ENCODE measurements around the gene DCDC2C.
"Not testable (repeated sequence)": the region's sequence is repeated elsewhere in the genome, so short reads cannot be mapped to it uniquely, and the experiment has no call there.

DCDC2C gene, protein sequence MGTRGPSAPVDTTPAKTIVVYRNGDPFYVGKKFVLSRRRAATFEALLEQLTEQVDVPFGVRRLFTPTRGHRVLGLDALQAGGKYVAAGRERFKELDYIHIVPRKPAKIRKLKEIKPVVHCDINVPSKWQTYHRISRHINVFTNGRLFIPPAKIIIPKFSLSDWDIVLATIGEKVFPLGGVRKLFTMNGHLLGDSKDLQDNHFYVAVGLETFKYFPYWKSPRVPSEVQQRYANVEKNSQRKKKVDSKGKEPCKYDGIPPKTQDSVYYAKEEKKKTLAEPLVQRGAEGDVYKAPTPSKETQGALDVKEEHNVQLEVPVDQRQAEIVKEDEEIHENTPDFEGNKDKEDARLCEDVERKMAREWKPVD

DNA sequence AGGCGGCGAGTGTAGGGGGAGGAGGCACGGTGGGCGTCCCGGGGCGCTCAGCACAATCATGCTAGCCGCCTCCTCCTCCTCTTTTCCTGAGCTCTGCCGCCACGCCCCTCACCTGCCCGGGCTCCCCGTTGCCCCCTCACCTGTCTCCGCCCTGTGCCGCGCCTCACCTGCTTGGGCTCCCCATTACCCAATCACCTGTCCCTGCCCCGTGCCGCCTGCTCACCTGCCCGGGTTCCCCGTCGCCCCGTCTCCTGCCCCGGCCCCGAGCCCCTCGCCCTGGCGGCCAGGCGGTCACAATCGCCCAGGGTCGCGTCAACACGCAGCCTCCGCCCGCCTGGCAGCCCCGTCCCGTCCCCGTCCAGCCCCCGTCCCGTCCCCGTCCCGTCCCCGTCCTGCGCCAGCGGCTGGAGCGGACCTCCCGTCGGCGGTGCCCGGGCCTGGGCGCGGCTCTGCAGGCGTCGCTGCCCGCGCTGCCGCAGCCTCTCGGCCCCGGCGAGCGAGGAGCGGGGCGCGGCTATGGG, at the start of gene DCDC2C:
TSS of gene DCDC2C (plus strand) at position 340 of the 521 bp plus-strand sequence. CDS start at position 517, 177 bp downstream.
- DNase-seq: no peak

DNA sequence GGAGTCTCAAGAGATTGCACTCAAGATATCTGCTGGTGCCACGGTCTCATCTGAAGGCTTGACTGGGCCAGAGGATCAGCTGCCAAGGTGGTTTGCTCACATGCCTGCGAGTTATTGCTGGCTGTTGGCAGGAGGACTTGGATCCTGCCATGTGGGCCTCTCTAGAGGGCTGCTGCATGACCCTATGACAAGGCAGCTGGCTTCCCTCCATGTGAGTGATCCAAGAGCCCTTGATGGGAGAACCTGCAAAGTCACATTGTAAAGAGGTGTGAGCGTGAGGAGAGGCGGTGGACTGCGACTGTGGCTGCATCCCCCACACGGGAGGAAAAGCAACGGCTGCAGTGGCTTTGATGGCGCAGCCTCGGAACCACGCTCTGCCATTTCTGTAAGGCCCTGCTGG, 49.4 kb upstream of the DCDC2C start:
- DNase-seq: no peak

DNA sequence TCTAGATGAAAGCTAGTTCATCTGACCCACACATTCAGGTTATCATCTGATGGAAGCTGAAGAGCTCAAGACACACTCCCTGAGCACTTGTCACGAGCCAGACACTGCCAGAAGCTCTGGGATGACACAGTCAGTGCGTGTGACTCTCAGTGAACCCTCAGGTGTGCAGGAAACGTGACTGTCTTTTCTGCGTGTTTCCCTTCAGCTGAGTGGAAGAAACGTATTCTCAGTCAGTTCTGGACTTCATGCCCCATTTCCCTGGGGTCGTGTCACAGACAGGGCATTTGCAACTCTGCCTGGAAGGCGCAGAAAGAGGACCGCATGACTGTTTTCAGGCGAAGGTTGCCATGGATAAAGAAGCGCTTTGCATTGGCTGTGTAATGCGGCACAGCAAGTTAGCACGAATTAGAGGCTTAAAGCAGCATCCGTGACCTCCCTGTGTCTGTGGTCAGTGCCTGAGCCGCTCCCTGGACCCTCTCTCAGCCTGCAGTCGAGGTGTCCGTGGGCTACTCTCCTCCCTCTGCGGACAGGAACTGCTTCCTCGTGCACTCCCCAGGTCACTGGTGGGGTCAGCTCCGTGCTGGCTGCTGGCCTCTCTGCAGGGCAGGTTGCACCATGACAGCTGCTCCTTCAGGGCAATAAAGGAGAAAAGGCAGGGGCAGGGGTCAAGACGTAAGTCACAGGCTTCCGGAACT, 48.7 kb upstream of the DCDC2C start:
- no peak for DNase-seq

DNA sequence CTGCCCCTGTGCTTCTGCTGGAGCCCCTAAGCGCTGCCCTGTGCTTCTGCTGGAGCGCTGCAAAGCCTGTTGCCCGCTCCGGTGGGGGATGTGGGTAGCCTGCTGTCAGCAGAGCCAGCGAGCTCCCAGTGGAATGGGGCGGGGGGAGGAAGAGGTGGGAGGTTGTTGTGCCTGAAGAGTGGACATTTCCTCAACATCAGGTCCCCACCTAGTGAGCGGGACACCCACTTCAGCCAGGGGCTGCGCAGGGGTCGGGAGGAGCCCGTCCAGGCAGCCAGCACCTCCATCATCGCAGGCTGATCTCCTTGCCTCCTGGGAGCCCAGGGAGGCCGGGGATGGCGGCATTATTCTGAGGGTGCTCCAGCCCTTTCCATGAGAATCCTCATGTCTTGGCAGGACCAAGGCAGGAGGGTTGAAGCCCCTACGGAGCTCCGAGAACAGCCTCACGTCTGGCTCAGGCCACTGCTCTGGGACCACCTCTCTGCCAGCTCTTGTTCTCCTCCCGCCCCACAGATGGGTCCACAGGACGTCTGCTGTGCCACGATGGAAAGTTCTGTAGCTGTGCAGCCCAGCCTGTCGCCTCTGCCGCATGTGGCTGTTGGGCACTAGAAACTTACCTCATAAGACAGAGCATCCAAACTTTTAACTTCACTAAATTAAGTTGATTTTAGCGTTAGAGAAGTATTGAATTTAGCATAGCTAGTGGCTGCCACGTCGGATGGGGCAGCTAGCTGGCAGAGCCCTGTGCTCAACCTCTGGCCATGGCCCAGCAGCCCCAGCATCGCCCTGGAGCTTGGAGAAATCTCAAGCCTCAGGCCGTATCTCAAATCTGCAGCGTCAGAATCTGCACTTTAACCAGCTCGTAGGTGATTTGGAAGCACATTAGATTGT, 47.3 kb upstream of the DCDC2C start:
- no peak for DNase-seq

DNA sequence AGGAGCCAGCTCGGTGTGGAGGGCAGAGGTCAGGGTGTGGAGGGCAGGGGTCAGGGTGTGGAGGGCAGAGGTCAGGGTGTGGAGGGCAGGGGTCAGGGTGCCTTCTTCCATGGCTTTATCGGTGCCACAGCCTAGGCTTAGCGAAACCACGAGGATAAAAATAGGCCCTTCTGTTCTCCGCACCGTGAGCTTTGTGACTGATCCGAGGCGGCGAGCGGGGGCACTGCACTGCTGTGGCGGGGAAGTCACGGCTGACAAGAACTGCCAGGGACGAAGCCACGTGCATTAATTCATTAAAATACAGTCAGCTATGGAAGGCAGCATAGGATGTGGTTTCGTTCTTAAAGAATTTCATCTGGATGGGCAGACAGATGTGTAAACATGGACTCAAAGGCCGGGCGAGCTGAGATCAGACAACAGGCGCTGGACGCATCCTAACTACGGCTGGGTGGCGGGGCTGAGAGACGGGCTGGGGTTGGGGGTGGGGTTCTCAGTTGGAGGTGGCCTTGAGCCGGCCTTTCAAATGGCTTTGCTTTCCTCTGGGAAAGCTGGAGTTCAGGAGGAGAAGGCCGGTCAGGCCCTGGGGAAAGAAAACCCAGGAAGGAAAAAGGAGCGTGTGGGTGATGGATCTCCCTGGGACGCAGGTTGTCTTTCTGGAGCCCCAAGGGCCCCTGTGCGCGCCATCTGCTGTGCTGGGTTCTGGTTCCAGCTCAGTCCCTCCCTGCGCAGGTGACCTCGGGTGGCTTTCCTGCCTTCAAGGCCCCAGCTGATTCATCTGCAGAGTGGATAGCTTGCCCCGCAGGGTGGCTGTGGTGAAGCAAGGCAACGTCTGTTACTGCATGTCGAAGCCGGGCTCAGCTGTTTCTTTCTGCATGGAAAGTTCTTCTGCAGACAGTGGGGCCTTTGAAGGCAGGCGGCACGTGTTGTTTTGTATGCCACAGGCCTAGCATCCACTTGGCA, 46.3 kb upstream of the DCDC2C start:
- DNase-seq: no peak

DNA sequence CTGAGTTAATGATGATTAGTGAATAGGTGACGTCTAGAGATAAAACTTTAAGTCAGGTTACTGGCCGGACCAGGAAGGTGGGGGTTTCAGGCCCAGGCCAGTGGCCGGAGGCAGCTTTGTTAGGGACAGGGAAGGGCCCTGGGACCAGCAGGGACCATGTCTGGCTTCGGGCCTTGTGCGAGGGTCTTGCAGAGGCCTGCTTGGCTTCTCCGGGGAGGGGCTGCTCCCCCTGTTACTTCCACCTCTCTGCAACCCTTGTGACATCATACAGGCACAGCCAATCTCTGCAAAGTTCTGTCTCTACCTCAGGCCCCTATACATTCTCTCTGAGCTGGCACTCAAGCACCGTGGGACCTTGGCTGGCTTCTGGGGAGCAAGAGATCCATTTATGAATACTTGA, 45.5 kb upstream of the DCDC2C start, which contains the start of gene ALLC:
TSS of gene ALLC (plus strand) at position 320 of the 400 bp plus-strand sequence. CDS start 12,958 bp downstream, outside the sequence.
- no peak for DNase-seq

DNA sequence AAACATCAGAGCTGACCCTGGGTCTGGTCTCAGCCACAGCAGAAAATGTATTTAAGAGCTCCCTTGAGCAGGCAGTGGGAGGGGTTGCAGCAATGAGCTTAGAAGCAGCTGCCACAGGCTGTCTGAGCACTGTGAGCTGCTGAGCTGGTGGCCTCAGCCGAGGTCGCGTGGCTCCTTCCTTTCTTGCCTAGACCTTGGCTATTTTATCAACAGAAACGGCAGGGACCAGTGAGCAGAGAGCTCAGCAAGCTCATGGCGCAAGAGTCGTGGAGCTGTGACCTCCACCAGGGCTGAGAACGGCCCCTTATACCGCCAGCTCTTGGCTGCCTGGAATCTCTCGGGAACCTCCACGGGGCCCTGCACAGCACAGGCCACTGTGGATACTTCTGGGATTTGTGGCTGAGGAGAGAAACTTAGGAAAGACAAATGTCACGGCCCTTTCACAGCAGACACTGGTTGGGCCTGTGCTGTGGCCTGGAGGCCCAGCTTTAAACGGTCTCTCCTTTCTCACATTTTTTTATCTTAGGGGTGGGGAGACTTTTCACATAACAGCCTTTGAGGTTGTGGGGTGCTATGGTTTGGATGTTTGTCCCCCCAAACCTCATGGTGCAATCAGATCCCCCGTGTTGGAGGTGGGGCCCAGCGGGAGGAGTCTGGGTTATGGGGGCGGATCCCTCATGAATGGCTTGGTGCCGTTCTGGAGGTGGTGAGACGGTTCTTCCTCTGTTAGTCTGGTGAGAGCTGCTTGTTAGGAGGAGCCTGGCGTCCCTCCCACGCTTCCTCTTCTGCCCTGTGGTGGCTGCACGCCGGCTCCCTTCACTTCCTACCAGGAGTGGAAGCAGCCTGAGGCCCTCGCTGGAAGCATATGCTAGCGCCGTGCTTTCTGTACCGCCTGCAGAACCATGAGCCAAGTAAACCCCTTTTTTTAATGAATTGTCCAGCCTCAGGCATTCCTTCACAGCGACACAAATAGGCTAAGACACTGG, 43.6 kb upstream of the DCDC2C start:
- DNase-seq: no peak

DNA sequence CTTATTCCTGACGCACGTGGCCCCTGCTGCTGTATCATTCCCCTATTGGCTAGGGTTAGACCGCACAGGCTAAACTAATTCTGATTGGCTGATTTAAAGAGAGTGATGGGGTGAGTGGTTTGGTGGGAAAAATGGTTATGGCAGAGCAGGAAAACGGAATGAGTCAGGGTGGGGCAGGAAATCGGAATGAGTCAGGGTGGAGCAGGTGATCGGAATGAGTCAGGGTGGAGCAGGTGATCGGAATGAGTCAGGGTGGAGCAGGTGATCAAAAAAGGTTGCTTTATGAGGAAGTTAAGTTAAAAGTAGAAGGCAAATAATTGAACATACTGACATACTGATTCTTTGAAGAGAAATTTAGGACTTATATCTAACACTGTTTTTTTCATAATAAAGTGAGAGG, 42.7 kb upstream of the DCDC2C start:
- not testable (repeated sequence) for DNase-seq

DNA sequence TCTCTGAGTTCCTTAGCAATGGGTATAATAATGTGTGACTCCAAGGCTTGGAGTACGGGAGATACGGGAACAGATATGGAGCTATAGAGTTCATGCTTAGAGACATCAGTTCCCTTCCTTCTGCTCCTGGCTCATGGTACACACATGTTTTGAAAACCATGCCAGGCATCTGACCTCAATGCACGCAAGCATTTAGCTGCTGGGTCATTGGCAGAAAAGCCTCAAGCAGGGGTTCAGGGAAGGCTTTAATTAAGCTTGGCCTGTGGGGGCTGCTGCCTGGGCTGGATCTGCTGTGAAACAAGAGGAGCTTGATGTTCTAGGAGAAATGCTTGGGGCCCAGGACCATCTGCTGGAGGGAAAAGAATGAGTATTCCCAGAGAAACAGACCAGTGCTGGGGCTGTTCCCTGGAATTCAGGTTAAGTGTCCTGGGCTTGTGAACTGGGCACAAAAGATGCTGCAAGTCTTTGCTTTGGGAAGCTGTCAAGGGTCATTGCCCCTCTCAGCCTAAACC, 42.2 kb upstream of the DCDC2C start:
- no peak for DNase-seq

DNA sequence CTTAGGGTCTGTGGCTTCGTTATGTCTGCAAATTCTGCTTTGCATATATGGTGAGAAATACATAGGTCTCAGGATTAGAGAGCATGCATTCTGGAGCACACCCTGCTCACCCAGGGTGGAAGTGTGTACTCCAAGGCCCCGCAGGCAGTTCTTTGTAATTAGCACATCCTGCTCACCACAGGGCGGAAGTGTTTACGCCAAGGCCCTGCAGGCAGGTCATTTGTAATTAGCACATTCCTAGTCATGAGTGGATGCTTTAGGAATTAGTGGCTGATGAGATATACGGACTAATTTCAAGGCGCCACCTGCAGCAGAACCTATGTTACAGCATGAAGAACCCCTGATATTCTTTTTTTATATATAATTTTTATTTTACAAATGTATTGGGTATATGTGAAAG, 41.1 kb upstream of the DCDC2C start:
- no peak for DNase-seq

DNA sequence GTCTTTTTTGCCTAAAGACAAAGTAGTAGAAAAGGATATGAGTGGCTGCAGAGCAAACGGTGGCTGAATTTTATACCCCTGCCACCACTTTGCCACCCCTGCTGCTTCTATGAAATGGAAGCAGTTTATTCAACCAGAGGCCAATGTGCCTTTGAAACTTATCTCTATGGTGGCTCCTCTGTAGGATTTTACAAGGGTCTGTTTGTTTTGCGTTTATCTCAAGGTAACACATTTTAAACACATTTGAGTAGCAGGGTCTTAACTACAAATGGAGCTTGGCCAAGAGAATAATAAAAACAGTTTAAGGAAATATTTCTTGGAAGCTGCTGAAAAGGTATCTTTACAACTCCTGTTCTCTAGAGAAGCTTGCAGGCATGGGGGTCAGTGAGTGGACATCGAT, 39.3 kb upstream of the DCDC2C start:
- no peak for DNase-seq

DNA sequence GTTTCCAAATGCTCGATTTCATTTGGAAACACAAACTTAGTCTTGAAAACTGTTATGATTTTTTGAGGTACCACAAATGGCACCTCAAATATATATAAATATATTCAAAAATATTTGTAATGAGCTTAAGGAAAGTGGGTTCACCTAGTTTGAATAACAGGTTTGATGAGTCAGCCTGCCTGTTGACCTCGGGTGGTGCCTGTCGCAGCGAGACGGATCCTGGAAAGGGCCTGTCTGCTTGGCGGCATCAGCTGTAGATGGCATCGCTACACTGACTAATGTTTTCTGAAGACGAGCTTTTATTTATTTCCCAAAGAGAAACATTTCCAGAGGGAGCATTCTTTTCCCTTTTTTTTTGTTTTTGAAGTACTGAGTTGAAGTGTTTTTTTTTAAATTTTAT, 38.5 kb upstream of the DCDC2C start:
- no peak for DNase-seq

DNA sequence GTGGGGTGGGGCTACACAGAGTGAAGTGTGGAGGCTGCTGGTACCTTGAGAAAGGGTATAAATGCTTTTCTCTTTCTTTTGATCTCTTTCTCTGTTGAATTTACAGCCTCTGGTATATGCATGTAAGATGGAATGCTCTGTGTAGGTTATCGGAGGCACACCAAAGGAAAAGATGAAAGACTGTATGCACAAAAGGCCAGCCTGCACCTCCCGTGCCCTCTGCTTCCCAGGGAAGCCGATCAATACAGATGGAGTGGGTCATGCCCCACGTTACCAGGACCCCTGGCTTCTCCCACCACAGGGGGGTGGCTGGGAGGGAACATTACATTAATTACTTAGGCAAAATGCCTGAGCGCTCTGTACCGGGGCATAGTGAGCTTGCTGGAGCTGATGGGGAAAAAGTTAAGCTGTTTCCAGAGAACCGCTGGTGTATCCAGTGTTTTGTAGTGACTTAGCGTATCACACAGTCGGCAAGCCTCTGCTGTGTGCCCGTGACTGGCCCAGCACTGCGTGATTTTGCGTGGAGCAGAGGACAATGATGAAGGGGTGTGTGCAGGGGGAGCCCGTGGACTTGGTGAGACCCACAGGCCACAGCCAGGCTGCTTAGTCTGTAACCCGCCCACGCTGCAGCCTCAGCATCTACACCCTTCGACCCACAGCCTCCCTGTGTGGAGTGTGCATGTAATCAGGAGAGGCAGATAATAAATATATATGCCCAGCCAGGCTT, 37.3 kb upstream of the DCDC2C start:
- no peak for DNase-seq

DNA sequence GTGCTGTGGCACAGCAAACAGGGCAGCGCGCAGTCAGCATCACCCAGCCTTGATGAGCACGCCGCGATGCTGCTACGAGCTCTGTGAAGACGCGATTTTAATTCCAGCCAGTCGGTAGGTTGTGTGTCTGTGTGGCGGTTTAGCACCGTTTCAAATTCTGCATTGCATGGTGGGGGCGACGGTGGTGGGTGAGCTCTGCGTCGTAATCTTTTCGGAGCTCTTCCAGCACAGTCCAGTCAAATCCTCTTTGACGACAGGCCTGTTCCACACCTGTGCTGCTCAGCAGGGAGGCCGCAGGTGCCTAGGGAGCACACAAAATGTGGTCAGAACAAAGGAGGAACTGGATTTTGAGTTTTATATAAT, 36.8 kb upstream of the DCDC2C start:
- no peak for DNase-seq

DNA sequence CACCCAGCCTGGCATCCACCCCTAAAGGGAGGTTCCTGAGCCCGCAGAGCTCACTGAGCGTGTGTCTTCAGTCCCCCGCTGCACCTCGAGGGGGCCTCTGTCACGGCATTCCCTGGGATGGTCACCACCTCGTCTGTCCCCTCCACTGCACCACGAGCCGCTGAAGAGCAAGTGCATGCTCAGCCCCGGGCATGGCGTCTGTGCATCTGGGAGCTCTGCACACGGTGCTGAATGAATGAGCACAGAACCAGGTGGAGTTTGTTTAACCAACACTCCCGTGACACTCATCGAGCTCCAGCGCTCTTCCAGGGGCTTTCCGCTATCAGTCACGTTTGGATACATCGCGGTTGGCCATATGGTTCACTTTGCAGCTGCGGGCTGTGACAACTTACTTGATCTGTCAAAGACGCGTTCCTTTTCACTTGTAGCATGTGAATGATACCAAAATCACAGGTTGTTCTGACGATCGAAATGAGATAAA, 36.2 kb upstream of the DCDC2C start:
- no peak for DNase-seq

DNA sequence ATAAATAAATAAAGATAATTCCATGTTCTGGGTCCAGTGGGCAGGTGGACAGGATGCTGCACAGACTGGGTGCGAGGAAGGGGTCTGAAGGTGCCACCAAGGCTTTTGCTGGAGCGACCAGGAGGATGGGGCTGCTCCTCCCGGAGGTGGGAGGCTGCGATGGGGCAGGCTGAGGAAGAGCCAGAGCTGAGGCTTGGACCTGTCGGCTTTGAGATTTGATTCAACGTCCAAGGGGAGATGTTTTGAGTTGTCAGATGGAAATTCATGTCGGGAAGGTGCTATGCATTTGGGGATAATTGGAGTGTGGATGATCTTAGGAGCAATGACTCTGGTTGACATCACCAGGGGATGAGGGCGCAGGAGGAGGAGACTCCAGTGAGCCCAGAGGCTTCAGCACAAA, 33.7 kb upstream of the DCDC2C start:
- DNase-seq: no peak

DNA sequence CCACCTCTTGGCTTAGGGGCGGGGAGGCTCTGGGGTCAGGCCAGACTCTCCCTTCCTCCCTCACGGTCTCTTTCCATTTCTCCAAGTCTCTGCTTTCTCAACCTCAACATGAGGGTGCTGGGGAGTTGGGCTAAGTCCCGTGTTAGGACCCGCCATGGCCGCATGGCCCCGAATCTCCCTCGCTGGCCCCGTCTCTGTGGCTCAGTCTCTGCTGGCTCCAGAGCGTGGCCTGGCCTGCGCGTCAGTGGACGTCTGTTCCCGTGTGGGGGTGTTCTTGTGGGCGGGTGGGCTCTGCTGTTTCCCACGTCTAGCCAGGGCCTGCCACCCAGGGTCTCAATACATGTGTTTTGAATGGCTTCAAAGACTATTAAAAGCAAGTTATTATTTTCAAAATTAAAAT, 33.0 kb upstream of the DCDC2C start:
- no peak for DNase-seq

DNA sequence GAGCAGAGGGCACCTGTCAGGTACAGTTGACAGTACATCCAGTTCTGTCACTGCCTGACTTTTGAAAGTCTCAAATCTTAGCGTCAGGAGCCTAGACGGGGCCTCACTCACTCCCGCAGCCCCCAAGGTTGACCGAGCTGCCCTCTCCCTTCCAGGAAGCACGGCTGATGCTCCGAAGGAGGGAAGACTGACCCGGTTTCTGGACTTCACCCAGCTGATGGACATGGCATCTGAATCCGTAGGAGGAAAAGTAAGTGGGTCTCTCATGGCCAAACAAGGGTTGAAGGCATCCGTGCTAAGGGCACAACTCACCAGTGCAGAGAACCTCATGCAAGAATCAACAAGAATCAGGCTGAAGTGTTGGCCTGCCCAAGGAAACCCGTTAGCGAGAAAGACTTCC, 32.4 kb upstream of the DCDC2C start:
- no peak for DNase-seq

DNA sequence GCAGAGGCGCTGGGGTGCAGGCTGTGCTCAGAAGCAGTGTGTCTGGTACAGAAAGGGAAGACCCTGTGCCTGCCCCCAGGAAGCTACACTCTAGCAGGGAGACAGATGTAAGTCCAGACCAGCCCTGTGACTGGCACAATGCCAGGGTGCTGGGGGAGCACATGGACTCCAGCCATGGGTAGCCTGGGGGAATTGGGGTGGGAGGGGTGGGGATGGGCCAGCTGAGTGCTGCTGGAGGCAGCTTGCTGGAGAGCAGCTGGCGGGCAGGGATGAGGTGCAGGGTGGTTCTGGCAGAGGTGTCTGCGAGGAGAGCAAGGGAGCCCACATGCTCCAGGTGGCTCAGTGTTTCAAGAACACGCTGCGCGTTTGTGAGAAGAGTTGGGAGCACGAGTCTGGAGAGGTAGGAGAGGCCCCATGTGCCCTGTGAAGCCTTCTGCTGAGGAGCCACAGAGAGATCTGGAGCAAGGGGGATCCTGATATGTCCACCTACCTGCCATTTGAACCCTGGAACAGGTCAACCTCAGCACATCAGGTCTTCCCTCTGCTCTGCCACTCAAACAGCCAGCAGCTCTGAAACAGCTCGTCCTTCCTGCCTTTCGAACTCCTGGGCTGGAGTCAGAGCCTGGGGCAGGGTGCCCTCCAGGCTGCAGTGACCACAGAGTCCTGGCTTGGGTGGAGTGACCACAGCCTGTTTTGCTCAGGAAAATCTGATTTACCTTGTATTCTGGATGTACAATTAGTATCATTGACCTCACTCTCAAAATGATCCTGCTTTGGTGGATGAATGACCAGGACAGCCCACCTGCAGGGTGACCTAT, 30.3 kb upstream of the DCDC2C start:
- no peak for DNase-seq
